HG02763 (cell line): ENCODE measurements around the gene EMC1.
"Not testable (repeated sequence)": the region's sequence is repeated elsewhere in the genome, so short reads cannot be mapped to it uniquely, and the experiment has no call there.

Experiments used
- ATAC-seq: cut with Tn5 transposase; IDR thresholded peaks from one replicate; pipeline ENCODE4 v1.9.1; 2021; ENCODE audit warnings: mild to moderate bottlenecking, moderate library complexity; ENCODE audit not compliant: unreplicated experiment

EMC1 gene

GRCh38 chr1:19262047-19262446 is 10.7 kb upstream of the EMC1 start:
- no peak for ATAC-seq

- ATAC-seq, result no peak
These were observed 9.2 kb upstream of the EMC1 start for GRCh38 chr1:19260211-19261138.

GRCh38 chr1:19258353-19258752 is 7.0 kb upstream of the EMC1 start:
- ATAC-seq, result no peak

- ATAC-seq, result no peak
These were observed 6.0 kb upstream of the EMC1 start for GRCh38 chr1:19257178-19257914.

- not testable (repeated sequence) for ATAC-seq
These were observed 5.0 kb upstream of the EMC1 start for GRCh38 chr1:19256301-19256700.

GRCh38 chr1:19255288-19255687 is 4.0 kb upstream of the EMC1 start:
- no peak for ATAC-seq

- ATAC-seq, result no peak
These were observed 3.1 kb upstream of the EMC1 start for GRCh38 chr1:19254416-19254815.

GRCh38 chr1:19250629-19251304 is 557 bp downstream of the EMC1 start:
- ATAC-seq, result no peak

GRCh38 chr1:19240673-19241538 is 10.4 kb downstream of the EMC1 start:
- ATAC-seq, result no peak

GRCh38 chr1:19239876-19240275 is 11.4 kb downstream of the EMC1 start:
- ATAC-seq, result no peak

GRCh38 chr1:19234224-19234623 is 17.1 kb downstream of the EMC1 start:
- ATAC-seq, result no peak

GRCh38 chr1:19232524-19232846 is 18.8 kb downstream of the EMC1 start:
- no peak for ATAC-seq

- not testable (repeated sequence) for ATAC-seq
These were observed 19.4 kb downstream of the EMC1 start for GRCh38 chr1:19231736-19232523.

- ATAC-seq, result no peak
These were observed 21.4 kb downstream of the EMC1 start for GRCh38 chr1:19229828-19230325.

GRCh38 chr1:19229229-19229628 is 22.1 kb downstream of the EMC1 start:
- ATAC-seq, result no peak

GRCh38 chr1:19222979-19223824 is 28.1 kb downstream of the EMC1 start:
- ATAC-seq, result no peak

GRCh38 chr1:19222573-19222972 is 28.8 kb downstream of the EMC1 start:
- ATAC-seq, result no peak

GRCh38 chr1:19220991-19221390 is 30.3 kb downstream of the EMC1 start:
- no peak for ATAC-seq
